T-helper 17 cell (primary cell): Measurements from ENCODE around the gene LSS. TPM values are rescaled to one million over a fixed set of nuclear protein-coding genes. Genes with fewer than 3 reads are reported as not detected.

Source experiments
- ATAC-seq: fragments of 150-1000 bp; cut with Tn5 transposase; 2 replicates; pipeline ENCODE4 v1.10.0; 2021; ENCODE audit warnings: mild to moderate bottlenecking, moderate library complexity
- DNase-seq, 3 donors: peaks; one replicate each; pipeline versions ENCODE4 v3.0.0 to v3.0.0-alpha.2; 2020 to 2021
- H3K9me3 ChIP-seq: one replicate; pipeline ENCODE4 v1.7.0; 2013; ENCODE audit warnings: low read length, mild to moderate bottlenecking; ENCODE audit not compliant: control insufficient read depth, poor library complexity, severe bottlenecking
- H3K27ac Mint-ChIP-seq: one replicate; pipeline ENCODE4 v1.8.0; 2022; ENCODE audit warnings: mild to moderate bottlenecking, moderate library complexity, mixed read lengths
- H3K27me3 Mint-ChIP-seq: one replicate; pipeline ENCODE4 v1.8.0; 2022; ENCODE audit warnings: mixed read lengths
- H3K36me3 Mint-ChIP-seq: one replicate; pipeline ENCODE4 v1.8.0; 2022; ENCODE audit warnings: low read depth, mixed read lengths
- H3K4me1 Mint-ChIP-seq: one replicate; pipeline ENCODE4 v1.8.0; 2022; ENCODE audit warnings: mild to moderate bottlenecking, mixed read lengths
- H3K4me3 Mint-ChIP-seq: one replicate; pipeline ENCODE4 v1.8.0; 2022; ENCODE audit warnings: mild to moderate bottlenecking, moderate library complexity, mixed read lengths
- total RNA-seq, 4 donors: library from RNA in 2 of 4; stranded (reverse) in 2 of 4; gene quantifications; one replicate each; pipeline ENCODE4 v1.2.3 and lab custom pipeline; 2022 to 2026

Gene LSS
- total RNA-seq, 2 donors from 2014 or later, result 31.1 to 36.8 TPM

GRCh38 chr21:46220847-46221246 is 7.7 kb downstream of the LSS start:
- H3K27ac Mint-ChIP-seq, result no peak overlapping the region
- no peak overlapping the region for H3K4me3 Mint-ChIP-seq
- peaks cover 11% of the 10 kb centered on the region for H3K36me3 Mint-ChIP-seq
- ATAC-seq, result no peak
- peaks cover 19% of the 10 kb centered on the region for H3K4me1 Mint-ChIP-seq
- H3K9me3 ChIP-seq, result no peaks in the 10 kb centered on the region
- DNase-seq, result no peak
- no peaks in the 10 kb centered on the region for H3K27me3 Mint-ChIP-seq

GRCh38 chr21:46220275-46220810 is 8.2 kb downstream of the LSS start:
- H3K4me1 Mint-ChIP-seq, result peaks cover 14% of the 10 kb centered on the region
- no peaks in the 10 kb centered on the region for H3K27me3 Mint-ChIP-seq
- DNase-seq, result no peak
- H3K9me3 ChIP-seq, result no peaks in the 10 kb centered on the region
- no peak for ATAC-seq
- peaks cover 11% of the 10 kb centered on the region for H3K36me3 Mint-ChIP-seq
- no peak overlapping the region for H3K27ac Mint-ChIP-seq
- no peak overlapping the region for H3K4me3 Mint-ChIP-seq

- H3K4me1 Mint-ChIP-seq, result peaks cover 14% of the 10 kb centered on the region
- peaks cover 11% of the 10 kb centered on the region for H3K36me3 Mint-ChIP-seq
- ATAC-seq (no peak), DNase-seq (no peak)
- no peaks in the 10 kb centered on the region for H3K9me3 ChIP-seq
- H3K27me3 Mint-ChIP-seq, result no peaks in the 10 kb centered on the region
- H3K4me3 Mint-ChIP-seq, result no peak overlapping the region
- H3K27ac Mint-ChIP-seq, result no peak overlapping the region
Measured at GRCh38 chr21:46219591-46220239, 8.9 kb downstream of the LSS start.

- no peaks in the 10 kb centered on the region for H3K9me3 ChIP-seq
- peaks cover 15% of the 10 kb centered on the region for H3K4me1 Mint-ChIP-seq
- ATAC-seq, result no peak
- no peaks in the 10 kb centered on the region for H3K27me3 Mint-ChIP-seq
- no peak for DNase-seq
- H3K27ac Mint-ChIP-seq, result no peak overlapping the region
- peaks cover 11% of the 10 kb centered on the region for H3K36me3 Mint-ChIP-seq
- H3K4me3 Mint-ChIP-seq, result no peak overlapping the region
Measured at GRCh38 chr21:46218906-46219590, 9.5 kb downstream of the LSS start.

GRCh38 chr21:46217511-46218196 is 10.9 kb downstream of the LSS start:
- H3K27ac Mint-ChIP-seq, result no peak overlapping the region
- no peak overlapping the region for H3K4me3 Mint-ChIP-seq
- H3K9me3 ChIP-seq, result no peaks in the 10 kb centered on the region
- no peak for ATAC-seq
- H3K36me3 Mint-ChIP-seq, result peaks cover 11% of the 10 kb centered on the region
- no peak for DNase-seq
- H3K27me3 Mint-ChIP-seq, result no peaks in the 10 kb centered on the region
- H3K4me1 Mint-ChIP-seq, result peaks cover 15% of the 10 kb centered on the region

GRCh38 chr21:46216132-46216747 is 12.3 kb downstream of the LSS start:
- no peak for ATAC-seq
- Mint-ChIP-seq H3K27me3 (no peaks in the 10 kb centered on the region), H3K4me1 (peaks cover 15% of the 10 kb centered on the region), H3K4me3 (no peak overlapping the region), H3K36me3 (peaks cover 9% of the 10 kb centered on the region), H3K27ac (no peak overlapping the region)
- no peak for DNase-seq
- H3K9me3 ChIP-seq, result no peaks in the 10 kb centered on the region

- no peak overlapping the region for H3K4me3 Mint-ChIP-seq
- H3K9me3 ChIP-seq, result no peaks in the 10 kb centered on the region
- DNase-seq (no peak), ATAC-seq (no peak)
- H3K36me3 Mint-ChIP-seq, result peaks cover 6% of the 10 kb centered on the region
- peaks cover 12% of the 10 kb centered on the region for H3K4me1 Mint-ChIP-seq
- H3K27me3 Mint-ChIP-seq, result no peaks in the 10 kb centered on the region
- no peak overlapping the region for H3K27ac Mint-ChIP-seq
Measured at GRCh38 chr21:46215436-46216131, 13.0 kb downstream of the LSS start.

GRCh38 chr21:46214478-46215340 is 13.9 kb downstream of the LSS start:
- no peaks in the 10 kb centered on the region for H3K9me3 ChIP-seq
- Mint-ChIP-seq H3K27me3 (no peaks in the 10 kb centered on the region), H3K4me1 (peaks cover 8% of the 10 kb centered on the region), H3K36me3 (peaks cover 2% of the 10 kb centered on the region), H3K4me3 (no peak overlapping the region), H3K27ac (peak overlapping the region; percentile 62)
- DNase-seq (no peak), ATAC-seq (no peak)

- Mint-ChIP-seq H3K36me3 (no peaks in the 10 kb centered on the region), H3K4me3 (no peak overlapping the region), H3K4me1 (peaks cover 6% of the 10 kb centered on the region), H3K27ac (peak overlapping the region; percentile 67), H3K27me3 (no peaks in the 10 kb centered on the region)
- no peaks in the 10 kb centered on the region for H3K9me3 ChIP-seq
- no peak for ATAC-seq
- DNase-seq, result no peak
Measured at GRCh38 chr21:46213620-46214286, 14.8 kb downstream of the LSS start.

- Mint-ChIP-seq H3K4me3 (no peak overlapping the region), H3K4me1 (peaks cover 6% of the 10 kb centered on the region), H3K27me3 (no peaks in the 10 kb centered on the region), H3K27ac (peak overlapping the region; percentile 67), H3K36me3 (no peaks in the 10 kb centered on the region)
- no peak for ATAC-seq
- H3K9me3 ChIP-seq, result no peaks in the 10 kb centered on the region
- DNase-seq, result no peak
Measured at GRCh38 chr21:46212721-46213484, 15.7 kb downstream of the LSS start.
